A549 (cell line): ENCODE measurements around the gene ZNF429. TPM values are rescaled to one million over a fixed set of nuclear protein-coding genes. Genes with fewer than 3 reads are reported as not detected.

ENCODE experiments used
- ATAC-seq, 2 experiments: fragments of 200-7000 bp in 1 of 2; fragments of >200 bp in 1 of 2; cut with Nextera tagmentation in 1 of 2; cut with Tn5 transposase in 1 of 2; 3 replicates each; pipeline versions ENCODE4 v1.8.0 to v1.9.1; 2018 to 2020; ENCODE audit warnings: mild to moderate bottlenecking in 1 of 2, moderate library complexity in 1 of 2
- CTCF ChIA-PET: fragments of 300-600 bp; sonication (Branson Sonifier 250); formaldehyde crosslinking; extraction: SDS; loops from one replicate; lab custom pipeline; 2021; ENCODE audit warnings: antibody characterized with exemption, inconsistent platforms; lab: Yijun Ruan, JAX
- POLR2A ChIA-PET: fragments of 350-600 bp; formaldehyde crosslinking; extraction: SDS; loops from one replicate; lab custom pipeline; 2021; ENCODE audit warnings: antibody characterized with exemption, inconsistent platforms; lab: Yijun Ruan, JAX
- DNase-seq, 2 experiments: peaks; one replicate each; pipeline versions ENCODE4 v3.0.0 to v3.0.0-alpha.2; 2011 to 2016; ENCODE audit warnings: low read depth in 1 of 2, low spot score in 1 of 2
- FAIRE-seq: peaks from 2 replicates; lab custom pipeline; 2011; peaks lifted over from hg19 to GRCh38; lab: Jason Lieb, UNC
- H3K27ac ChIP-seq, 2 experiments: fragments of >200 bp; sonication (Bioruptor Twin); formaldehyde crosslinking; 3 replicates each; pipeline ENCODE4 v1.5.1; 2016 to 2017
- H3K4me1 ChIP-seq: fragments of >200 bp; sonication (Bioruptor Twin); formaldehyde crosslinking; 3 replicates; pipeline ENCODE4 v1.6.1; 2016
- H3K4me2 ChIP-seq: fragments of >200 bp; sonication (Bioruptor Twin); formaldehyde crosslinking; 3 replicates; pipeline ENCODE4 v1.6.1; 2016
- H3K4me3 ChIP-seq: fragments of >200 bp; sonication (Bioruptor Twin); formaldehyde crosslinking; 3 replicates; pipeline ENCODE4 v1.5.1; 2016
- H3K9me3 ChIP-seq: fragments of >200 bp; sonication (Bioruptor Twin); formaldehyde crosslinking; 3 replicates; pipeline ENCODE4 v1.6.1; 2016
- BCL3 ChIP-seq: fragments of >200 bp; sonication (Bioruptor Twin); formaldehyde crosslinking; IDR thresholded peaks from 3 replicates; pipeline ENCODE4 v1.6.1; 2016
- BHLHE40 ChIP-seq: IDR thresholded peaks from 2 replicates; pipeline ENCODE4 v1.6.1; 2012; ENCODE audit warnings: low read depth, low read length, inconsistent platforms
- CEBPB ChIP-seq, 2 experiments: fragments of >200 bp in 1 of 2; sonication (Bioruptor Twin) in 1 of 2; formaldehyde crosslinking in 1 of 2; IDR thresholded peaks; 2 replicates each; pipeline ENCODE4 v1.6.1; 2012 to 2016
- CHD2 ChIP-seq: fragments of 150-350 bp; IDR thresholded peaks from 2 replicates; pipeline ENCODE4 v1.6.1; 2014; ENCODE audit warnings: low read length; ENCODE audit not compliant: partially characterized antibody
- CHD4 ChIP-seq: fragments of 200-600 bp; sonication (generic); IDR thresholded peaks from 2 replicates; pipeline ENCODE4 v1.6.1; 2016; ENCODE audit warnings: antibody characterized with exemption, mild to moderate bottlenecking, borderline replicate concordance
- EHMT2 ChIP-seq: fragments of 200-600 bp; sonication (generic); IDR thresholded peaks from 2 replicates; pipeline ENCODE4 v1.6.1; 2016; ENCODE audit warnings: antibody characterized with exemption, low read depth, mild to moderate bottlenecking, moderate library complexity
- FOSB ChIP-seq: fragments of 250-450 bp; sonication (Bioruptor Pico); IDR thresholded peaks from 2 replicates; pipeline ENCODE4 v1.5.0; 2020; ENCODE audit warnings: mild to moderate bottlenecking, moderate library complexity
- FOSL2 ChIP-seq, 2 experiments: fragments of 450-650 bp in 1 of 2; fragments of >200 bp in 1 of 2; sonication (Bioruptor Twin) in 1 of 2; formaldehyde crosslinking; IDR thresholded peaks; 2 replicates each; pipeline versions ENCODE4 v1.5.0 to v1.6.1; 2016 to 2020; ENCODE audit warnings: mild to moderate bottlenecking in 1 of 2, moderate library complexity in 1 of 2
- FOXS1 ChIP-seq: fragments of 250-450 bp; sonication (Bioruptor Pico); IDR thresholded peaks from 2 replicates; pipeline ENCODE4 v1.5.0; 2020; ENCODE audit warnings: mild to moderate bottlenecking, moderate library complexity
- HDAC2 ChIP-seq: fragments of 200-600 bp; sonication (generic); IDR thresholded peaks from 2 replicates; pipeline ENCODE4 v1.6.1; 2016
- HES2 ChIP-seq: fragments of >200 bp; sonication (Bioruptor Twin); formaldehyde crosslinking; IDR thresholded peaks from 2 replicates; pipeline ENCODE4 v1.6.1; 2016
- HMGXB4 ChIP-seq: fragments of 250-450 bp; sonication (Bioruptor Pico); IDR thresholded peaks from 2 replicates; pipeline ENCODE4 v1.5.0; 2021; ENCODE audit warnings: mild to moderate bottlenecking, moderate library complexity, borderline replicate concordance
- HOXB13 ChIP-seq: fragments of 250-450 bp; sonication (Bioruptor Pico); IDR thresholded peaks from 2 replicates; pipeline ENCODE4 v1.5.0; 2020; ENCODE audit warnings: low read depth, mild to moderate bottlenecking, moderate library complexity
- JUN ChIP-seq, 2 experiments: fragments of >200 bp; sonication (Bioruptor Twin); formaldehyde crosslinking; IDR thresholded peaks; 2 replicates in 1 of 2; 3 replicates in 1 of 2; pipeline ENCODE4 v1.6.1; 2016 to 2017
- MAX ChIP-seq: IDR thresholded peaks from 2 replicates; pipeline ENCODE4 v1.6.1; 2012
- MAZ ChIP-seq: fragments of 150-350 bp; IDR thresholded peaks from 2 replicates; pipeline ENCODE4 v1.6.1; 2014; ENCODE audit warnings: antibody characterized with exemption, low read depth, low read length, borderline replicate concordance
- NFE2L2 ChIP-seq: fragments of 150-350 bp; conservative IDR thresholded peaks from 2 replicates; pipeline ENCODE4 v1.6.1; 2014; ENCODE audit warnings: low read length
- NPAS2 ChIP-seq: fragments of 250-450 bp; sonication (Bioruptor Pico); IDR thresholded peaks from 2 replicates; pipeline ENCODE4 v1.8.0; 2022; ENCODE audit warnings: mild to moderate bottlenecking, moderate library complexity, borderline replicate concordance
- PBX3 ChIP-seq: IDR thresholded peaks from 2 replicates; pipeline ENCODE4 v1.6.1; 2012
- POLR2AphosphoS2 ChIP-seq: conservative IDR thresholded peaks from 2 replicates; pipeline ENCODE4 v1.6.1; 2012; ENCODE audit warnings: low read length, improper control_type of control experiment, inconsistent platforms
- RAD21 ChIP-seq, 2 experiments: fragments of >200 bp in 1 of 2; sonication (Bioruptor Twin) in 1 of 2; formaldehyde crosslinking in 1 of 2; IDR thresholded peaks in 1 of 2; conservative IDR thresholded peaks in 1 of 2; 2 replicates in 1 of 2; 3 replicates in 1 of 2; pipeline ENCODE4 v1.6.1; 2012 to 2018; ENCODE audit warnings: inconsistent platforms in 1 of 2
- RCOR1 ChIP-seq: fragments of 150-350 bp; IDR thresholded peaks from 2 replicates; pipeline ENCODE4 v1.6.1; 2014; ENCODE audit warnings: antibody characterized with exemption, low read length, low read depth
- RFX5 ChIP-seq: fragments of 450-650 bp; IDR thresholded peaks from 2 replicates; pipeline ENCODE4 v1.7.1; 2014; ENCODE audit warnings: antibody characterized with exemption, mild to moderate bottlenecking, moderate library complexity
- RNF2 ChIP-seq: fragments of 200-600 bp; sonication (generic); IDR thresholded peaks from 2 replicates; pipeline ENCODE4 v1.6.1; 2016; ENCODE audit warnings: low read depth, mild to moderate bottlenecking, antibody characterized with exemption, moderate library complexity, borderline replicate concordance
- SMC3 ChIP-seq: fragments of >200 bp; sonication (Bioruptor Twin); formaldehyde crosslinking; IDR thresholded peaks from 3 replicates; pipeline ENCODE4 v1.6.1; 2018; ENCODE audit warnings: inconsistent platforms
- TFCP2L1 ChIP-seq: fragments of 250-450 bp; sonication (Bioruptor Pico); IDR thresholded peaks from 2 replicates; pipeline ENCODE4 v1.5.0; 2021; ENCODE audit warnings: mild to moderate bottlenecking
- ZFP36 ChIP-seq: fragments of 450-650 bp; IDR thresholded peaks from 2 replicates; pipeline ENCODE4 v1.6.1; 2014; ENCODE audit warnings: borderline replicate concordance; ENCODE audit not compliant: partially characterized antibody
- WGBS: methylation state at CpG from one replicate; pipeline ENCODE4 v1.1.6; 2017; ENCODE audit errors: missing lambda C conversion rate; 5-methylcytosine and 5-hydroxymethylcytosine counted together
- polyA plus RNA-seq, 4 experiments: library from polyadenylated mRNA; depleted of rRNA in 3 of 4; stranded (reverse); fragments of >200 nt; fragmentation: RNase III in 1 of 4; extraction: RNeasy Plus Mini Kit Qiagen cat#74134 plus additional on column Dnase treatment in 1 of 4; gene quantifications; 2 replicates in 3 of 4; 3 replicates in 1 of 4; pipeline ENCODE4 v1.2.3, GENCODE V29; 2011 to 2017

Gene ZNF429
- polyA plus RNA-seq, 2 of the 4 experiments (the other 2 are of a cell fraction) = not detected

GRCh38 chr19:21484631-21485030 is 20.8 kb upstream of the ZNF429 start:
- Histone ChIP-seq H3K4me1 (no peaks in the 10 kb centered on the region), H3K27ac (no peak overlapping the region), H3K9me3 (no peaks in the 10 kb centered on the region), H3K4me2 (no peak overlapping the region), H3K4me3 (no peak overlapping the region)
- FAIRE-seq = no peak
- no peak for ATAC-seq
- POLR2A ChIA-PET = no interaction called here
- 21% methylated on average over 5 of the region's 5 CpGs for WGBS
- no peak for TF ChIP-seq BCL3
- TF ChIP-seq MAX = no peak
- TF ChIP-seq RCOR1 = no peak
- TF ChIP-seq HOXB13 (CRISPR knock-in tag) = no peak
- no peak for TF ChIP-seq HDAC2
- TF ChIP-seq ZFP36 = no peak
- TF ChIP-seq CHD4 = no peak
- TF ChIP-seq HES2 = no peak
- TF ChIP-seq FOXS1 (CRISPR knock-in tag) = no peak
- no peak for TF ChIP-seq SMC3
- no peak for TF ChIP-seq BHLHE40
- CTCF ChIA-PET = no interaction called here
- DNase-seq = no peak

GRCh38 chr19:21485926-21486325 is 19.5 kb upstream of the ZNF429 start:
- no peak overlapping the region for H3K4me2 ChIP-seq
- ATAC-seq (no peak), FAIRE-seq (no peak), DNase-seq (no peak)
- no peaks in the 10 kb centered on the region for H3K9me3 ChIP-seq
- no peak overlapping the region for H3K4me3 ChIP-seq
- ChIA-PET CTCF (no interaction called here), POLR2A (no interaction called here)
- TF ChIP-seq CHD4 (no peak), CEBPB (IDR thresholded peaks at IDR 0.05) (no peak), MAZ (no peak)
- H3K27ac ChIP-seq = no peak overlapping the region
- no peaks in the 10 kb centered on the region for H3K4me1 ChIP-seq

- no peaks in the 10 kb centered on the region for H3K4me1 ChIP-seq
- H3K9me3 ChIP-seq = no peaks in the 10 kb centered on the region
- H3K27ac ChIP-seq = no peak overlapping the region
- H3K4me2 ChIP-seq = no peak overlapping the region
- TF ChIP-seq HOXB13 (CRISPR knock-in tag) (no peak), TFCP2L1 (CRISPR knock-in tag) (no peak), RAD21 (conservative IDR thresholded peaks at IDR 0.05 in 1 of 2, IDR thresholded peaks at IDR 0.05 in 1 of 2) (no peak), FOXS1 (CRISPR knock-in tag) (no peak), POLR2AphosphoS2 (no peak), JUN (IDR thresholded peaks at IDR 0.05) (no peak)
- POLR2A ChIA-PET = no interaction called here
- WGBS = 89% methylated on average over 1 of the region's 1 CpG
- FAIRE-seq = no peak
- CTCF ChIA-PET = no interaction called here
- no peak for DNase-seq
- ATAC-seq = no peak
- H3K4me3 ChIP-seq = no peak overlapping the region
These were observed 17.4 kb upstream of the ZNF429 start for GRCh38 chr19:21487969-21488368.

GRCh38 chr19:21491146-21491545 is 14.3 kb upstream of the ZNF429 start:
- Histone ChIP-seq H3K4me2 (no peak overlapping the region), H3K9me3 (no peaks in the 10 kb centered on the region), H3K4me1 (no peaks in the 10 kb centered on the region), H3K4me3 (no peak overlapping the region), H3K27ac (no peak overlapping the region)
- ChIA-PET CTCF (interaction anchor here (0.6 kb wide), 1 partner anchor 421 kb away, joined by 5 read pairs; no protein-coding TSS in a partner anchor), POLR2A (no interaction called here)
- 29% methylated on average over 3 of the region's 4 CpGs for WGBS
- no peak for FAIRE-seq
- DNase-seq = no peak
- TF ChIP-seq RNF2 (no peak), PBX3 (no peak), EHMT2 (no peak), NPAS2 (CRISPR knock-in tag) (no peak), HOXB13 (CRISPR knock-in tag) (no peak), FOSL2 (IDR thresholded peaks at IDR 0.05) (no peak), FOSL2 (CRISPR knock-in tag; IDR thresholded peaks at IDR 0.05) (no peak), BHLHE40 (no peak), CHD2 (no peak), FOSB (CRISPR knock-in tag) (no peak), RFX5 (no peak), HMGXB4 (CRISPR knock-in tag) (no peak), FOXS1 (CRISPR knock-in tag) (no peak), NFE2L2 (no peak)
- ATAC-seq = no peak
